Measurements from ENCODE around the gene KAT2B.

The KAT2B gene

DNA sequence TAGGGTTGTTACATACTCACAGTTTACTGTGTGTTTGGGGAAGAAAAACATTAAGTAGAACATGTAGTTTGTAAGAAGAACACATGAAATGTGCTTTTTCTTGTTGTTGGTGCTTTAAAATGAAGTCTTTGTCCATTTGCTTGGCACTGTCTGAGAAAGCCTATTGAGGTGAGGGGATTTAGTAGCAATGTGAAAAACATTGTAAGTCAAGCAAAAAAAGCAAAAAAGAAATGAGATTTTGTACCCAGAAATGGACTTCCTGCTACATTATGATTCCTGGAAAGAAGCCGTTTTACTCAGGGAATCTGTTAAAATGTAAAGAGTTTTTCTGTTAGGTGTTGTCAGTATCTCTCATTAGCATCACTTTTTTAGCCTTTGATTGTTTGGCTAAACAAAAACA lies 59.9 kb downstream of the KAT2B start:
- TF ChIP-seq YY1 (IDR thresholded peaks at IDR 0.05; ENCODE audit: insufficient read depth, insufficient read length) (no peak), ZNF274 (IDR thresholded peaks at IDR 0.05; ENCODE audit: low read depth, low read length) (no peak), SUZ12 (IDR thresholded peaks at IDR 0.05; ENCODE audit: extremely low read depth, insufficient read depth, insufficient read length) (no peak)
- Histone ChIP-seq H3K9ac (ENCODE audit: insufficient read length, low read depth) (no peak overlapping the region), H3K4me3 (ENCODE audit: insufficient read length, low read depth) (no peak overlapping the region), H3K27me3 (ENCODE audit: insufficient read depth, insufficient read length) (no peaks in the 10 kb centered on the region), H3K36me3 (ENCODE audit: insufficient read depth, insufficient read length, low read length) (no peaks in the 10 kb centered on the region), H3K4me1 (ENCODE audit: insufficient read depth, insufficient read length) (no peaks in the 10 kb centered on the region), H3K9me3 (ENCODE audit: insufficient read depth, low read length) (no peaks in the 10 kb centered on the region)
- DNase-seq (ENCODE audit: low read depth, low spot score) = no peak

GRCh38 chr3:20101041-20101440 lies 60.8 kb downstream of the KAT2B start:
- Histone ChIP-seq H3K36me3 (ENCODE audit: insufficient read depth, insufficient read length, low read length) (no peaks in the 10 kb centered on the region), H3K9me3 (ENCODE audit: insufficient read depth, low read length) (no peaks in the 10 kb centered on the region), H3K27me3 (ENCODE audit: insufficient read depth, insufficient read length) (no peaks in the 10 kb centered on the region), H3K9ac (ENCODE audit: insufficient read length, low read depth) (no peak overlapping the region), H3K4me1 (ENCODE audit: insufficient read depth, insufficient read length) (no peaks in the 10 kb centered on the region), H3K4me3 (ENCODE audit: insufficient read length, low read depth) (no peak overlapping the region)
- no peak for DNase-seq (ENCODE audit: low read depth, low spot score)
- TF ChIP-seq SUZ12 (IDR thresholded peaks at IDR 0.05; ENCODE audit: extremely low read depth, insufficient read depth, insufficient read length) (no peak), ZNF274 (IDR thresholded peaks at IDR 0.05; ENCODE audit: low read depth, low read length) (no peak), YY1 (IDR thresholded peaks at IDR 0.05; ENCODE audit: insufficient read depth, insufficient read length) (no peak)

DNA sequence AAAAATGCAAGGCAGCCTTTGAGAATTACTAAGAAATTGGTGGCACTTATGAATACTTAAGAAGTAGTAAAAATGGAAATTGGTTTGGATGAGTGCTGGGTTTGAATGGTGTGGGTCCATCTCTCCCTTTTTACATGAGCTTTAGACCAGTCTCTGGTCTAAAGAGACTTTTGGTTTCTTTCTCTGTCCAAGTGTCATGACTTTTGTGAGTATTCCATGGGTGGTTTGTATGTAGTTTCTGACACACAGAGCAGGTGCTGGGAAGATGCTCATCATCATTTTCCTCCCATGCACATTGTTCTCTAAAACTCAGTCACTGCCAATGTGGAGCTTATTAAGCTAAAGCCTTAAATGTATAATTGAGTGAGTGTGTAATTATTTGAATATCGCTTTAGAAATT lies 63.5 kb downstream of the KAT2B start:
- TF ChIP-seq ZNF274 (IDR thresholded peaks at IDR 0.05; ENCODE audit: low read depth, low read length) (no peak), YY1 (IDR thresholded peaks at IDR 0.05; ENCODE audit: insufficient read depth, insufficient read length) (no peak), SUZ12 (IDR thresholded peaks at IDR 0.05; ENCODE audit: extremely low read depth, insufficient read depth, insufficient read length) (no peak)
- no peaks in the 10 kb centered on the region for H3K4me1 ChIP-seq (ENCODE audit: insufficient read depth, insufficient read length)
- H3K27me3 ChIP-seq (ENCODE audit: insufficient read depth, insufficient read length) = no peaks in the 10 kb centered on the region
- no peak for DNase-seq (ENCODE audit: low read depth, low spot score)
- no peak overlapping the region for H3K4me3 ChIP-seq (ENCODE audit: insufficient read length, low read depth)
- no peaks in the 10 kb centered on the region for H3K36me3 ChIP-seq (ENCODE audit: insufficient read depth, insufficient read length, low read length)
- no peaks in the 10 kb centered on the region for H3K9me3 ChIP-seq (ENCODE audit: insufficient read depth, low read length)
- H3K9ac ChIP-seq (ENCODE audit: insufficient read length, low read depth) = no peak overlapping the region

GRCh38 chr3:20104167-20104661 lies 64.0 kb downstream of the KAT2B start:
- no peak overlapping the region for H3K4me3 ChIP-seq (ENCODE audit: insufficient read length, low read depth)
- no peak for TF ChIP-seq YY1 (IDR thresholded peaks at IDR 0.05; ENCODE audit: insufficient read depth, insufficient read length)
- H3K4me1 ChIP-seq (ENCODE audit: insufficient read depth, insufficient read length) = no peaks in the 10 kb centered on the region
- no peaks in the 10 kb centered on the region for H3K9me3 ChIP-seq (ENCODE audit: insufficient read depth, low read length)
- DNase-seq (ENCODE audit: low read depth, low spot score) = no peak
- no peaks in the 10 kb centered on the region for H3K36me3 ChIP-seq (ENCODE audit: insufficient read depth, insufficient read length, low read length)
- H3K9ac ChIP-seq (ENCODE audit: insufficient read length, low read depth) = no peak overlapping the region
- no peaks in the 10 kb centered on the region for H3K27me3 ChIP-seq (ENCODE audit: insufficient read depth, insufficient read length)

DNA sequence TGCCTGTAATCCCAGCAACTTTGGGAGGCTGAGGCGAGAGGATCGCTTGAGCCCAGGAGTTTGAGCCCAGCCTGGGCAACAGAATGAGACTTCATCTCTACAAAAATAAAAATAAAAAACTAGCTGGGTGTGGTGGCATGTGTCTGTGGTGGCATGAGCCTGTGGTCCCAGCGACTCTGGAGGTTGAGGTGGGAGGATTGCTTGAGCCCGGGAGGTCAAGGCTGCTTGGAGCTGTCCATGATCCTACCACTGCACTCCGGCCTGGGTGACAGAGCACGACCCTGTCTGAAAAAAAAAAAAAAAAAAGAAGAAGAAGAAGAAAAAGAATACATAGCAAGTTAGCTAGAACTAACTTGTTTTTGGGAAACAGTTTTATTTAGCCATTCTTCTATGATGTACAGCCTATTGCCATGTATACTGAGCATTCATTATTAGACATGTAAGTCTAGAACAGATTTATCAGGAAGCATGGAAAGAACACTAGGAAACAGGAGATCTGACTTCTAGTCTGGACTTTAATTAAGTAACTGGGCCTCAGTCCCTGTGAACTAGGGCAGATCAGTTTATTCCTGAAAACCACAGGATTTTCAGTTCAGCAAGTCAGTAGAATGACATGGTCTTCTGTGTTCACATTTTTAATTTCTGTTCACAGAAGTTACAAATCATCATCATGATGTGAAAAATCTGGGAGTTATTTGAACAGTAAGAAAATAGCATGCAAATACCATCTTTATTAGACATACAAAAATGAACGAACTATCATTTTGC lies 65.5 kb downstream of the KAT2B start:
- TF ChIP-seq YY1 (IDR thresholded peaks at IDR 0.05; ENCODE audit: insufficient read depth, insufficient read length) (no peak), SUZ12 (IDR thresholded peaks at IDR 0.05; ENCODE audit: extremely low read depth, insufficient read depth, insufficient read length) (no peak), ZNF274 (IDR thresholded peaks at IDR 0.05; ENCODE audit: low read depth, low read length) (no peak)
- no peak for DNase-seq (ENCODE audit: low read depth, low spot score)
- Histone ChIP-seq H3K9ac (ENCODE audit: insufficient read length, low read depth) (no peak overlapping the region), H3K4me3 (ENCODE audit: insufficient read length, low read depth) (no peak overlapping the region), H3K4me1 (ENCODE audit: insufficient read depth, insufficient read length) (no peaks in the 10 kb centered on the region), H3K27me3 (ENCODE audit: insufficient read depth, insufficient read length) (no peaks in the 10 kb centered on the region), H3K9me3 (ENCODE audit: insufficient read depth, low read length) (no peaks in the 10 kb centered on the region), H3K36me3 (ENCODE audit: insufficient read depth, insufficient read length, low read length) (no peaks in the 10 kb centered on the region)

- no peak overlapping the region for H3K4me3 ChIP-seq (ENCODE audit: insufficient read length, low read depth)
- TF ChIP-seq ZNF274 (IDR thresholded peaks at IDR 0.05; ENCODE audit: low read depth, low read length) (no peak), YY1 (IDR thresholded peaks at IDR 0.05; ENCODE audit: insufficient read depth, insufficient read length) (no peak), SUZ12 (IDR thresholded peaks at IDR 0.05; ENCODE audit: extremely low read depth, insufficient read depth, insufficient read length) (no peak)
Measured at GRCh38 chr3:20107722-20108121, 67.5 kb downstream of the KAT2B start.

DNA sequence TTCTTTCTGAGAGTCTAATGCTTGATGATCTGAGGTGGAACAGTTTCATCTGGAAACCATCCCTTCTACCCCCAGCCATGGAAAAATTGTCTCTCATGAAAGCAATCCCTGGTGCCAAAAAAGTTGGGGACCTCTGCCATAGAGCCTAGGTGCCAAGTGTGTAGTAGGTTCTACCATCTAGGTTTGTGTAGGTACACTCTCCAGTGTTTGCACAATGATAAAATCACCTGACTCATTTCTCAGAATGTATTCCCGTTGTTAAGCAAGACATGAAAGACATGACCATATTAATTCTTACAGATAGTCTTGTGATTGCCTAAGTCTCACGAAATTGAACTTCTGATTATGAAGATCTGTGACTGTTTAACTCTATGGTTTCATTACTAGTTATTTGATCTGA lies 68.6 kb downstream of the KAT2B start:
- no peak overlapping the region for H3K9ac ChIP-seq (ENCODE audit: insufficient read length, low read depth)
- H3K4me3 ChIP-seq (ENCODE audit: insufficient read length, low read depth) = no peak overlapping the region
- no peaks in the 10 kb centered on the region for H3K36me3 ChIP-seq (ENCODE audit: insufficient read depth, insufficient read length, low read length)
- no peak for TF ChIP-seq SUZ12 (IDR thresholded peaks at IDR 0.05; ENCODE audit: extremely low read depth, insufficient read depth, insufficient read length)
- no peak for TF ChIP-seq YY1 (IDR thresholded peaks at IDR 0.05; ENCODE audit: insufficient read depth, insufficient read length)
- TF ChIP-seq ZNF274 (IDR thresholded peaks at IDR 0.05; ENCODE audit: low read depth, low read length) = no peak
- no peak for DNase-seq (ENCODE audit: low read depth, low spot score)
- no peaks in the 10 kb centered on the region for H3K9me3 ChIP-seq (ENCODE audit: insufficient read depth, low read length)
- H3K4me1 ChIP-seq (ENCODE audit: insufficient read depth, insufficient read length) = peaks cover 4% of the 10 kb centered on the region
- no peaks in the 10 kb centered on the region for H3K27me3 ChIP-seq (ENCODE audit: insufficient read depth, insufficient read length)

More at GRCh38 chr3:20107722-20108121, 67.5 kb downstream of the KAT2B start:
- H3K4me1 ChIP-seq (ENCODE audit: insufficient read depth, insufficient read length) = peaks cover 4% of the 10 kb centered on the region
- no peaks in the 10 kb centered on the region for H3K9me3 ChIP-seq (ENCODE audit: insufficient read depth, low read length)
- no peak overlapping the region for H3K9ac ChIP-seq (ENCODE audit: insufficient read length, low read depth)
- no peak for DNase-seq (ENCODE audit: low read depth, low spot score)
- H3K36me3 ChIP-seq (ENCODE audit: insufficient read depth, insufficient read length, low read length) = no peaks in the 10 kb centered on the region
- no peaks in the 10 kb centered on the region for H3K27me3 ChIP-seq (ENCODE audit: insufficient read depth, insufficient read length)

Measured in NT2/D1 (cell line).